Spleen (tissue), 7 donors: ENCODE data around the gene CNP.

ENCODE experiments used
- POLR2A ChIP-seq, 3 donors: fragments of 450-650 bp; IDR thresholded peaks; one replicate each; pipeline ENCODE4 v1.5.1; 2017; ENCODE audit warnings: antibody characterized with exemption in 3 of 3, mild to moderate bottlenecking in 1 of 3
- TF ChIP-seq, protein P1 (sequence below), 11 experiments: fragments of 200-600 bp in 7 of 11; fragments of 450-650 bp in 4 of 11; sonication (generic) in 4 of 11; IDR thresholded peaks in 8 of 11; conservative IDR thresholded peaks in 3 of 11; 1 replicate in 7 of 11; 2 replicates in 4 of 11; pipeline versions ENCODE4 v1.4.0 to v1.8.0; 2016 to 2021; ENCODE audit warnings: antibody characterized with exemption in 11 of 11, inconsistent platforms in 4 of 11, mild to moderate bottlenecking in 1 of 11
- donor health status: DM: no; HTN: no; CAD: no; lungs with moderate emphysema.
- donor health status: DM: no; HTN: no; CAD: no.
- donor health status: DM: no; HTN: no; CAD: no.

- no peak for TF ChIP-seq POLR2A (IDR thresholded peaks at IDR 0.05)
- TF ChIP-seq, protein P1, sequence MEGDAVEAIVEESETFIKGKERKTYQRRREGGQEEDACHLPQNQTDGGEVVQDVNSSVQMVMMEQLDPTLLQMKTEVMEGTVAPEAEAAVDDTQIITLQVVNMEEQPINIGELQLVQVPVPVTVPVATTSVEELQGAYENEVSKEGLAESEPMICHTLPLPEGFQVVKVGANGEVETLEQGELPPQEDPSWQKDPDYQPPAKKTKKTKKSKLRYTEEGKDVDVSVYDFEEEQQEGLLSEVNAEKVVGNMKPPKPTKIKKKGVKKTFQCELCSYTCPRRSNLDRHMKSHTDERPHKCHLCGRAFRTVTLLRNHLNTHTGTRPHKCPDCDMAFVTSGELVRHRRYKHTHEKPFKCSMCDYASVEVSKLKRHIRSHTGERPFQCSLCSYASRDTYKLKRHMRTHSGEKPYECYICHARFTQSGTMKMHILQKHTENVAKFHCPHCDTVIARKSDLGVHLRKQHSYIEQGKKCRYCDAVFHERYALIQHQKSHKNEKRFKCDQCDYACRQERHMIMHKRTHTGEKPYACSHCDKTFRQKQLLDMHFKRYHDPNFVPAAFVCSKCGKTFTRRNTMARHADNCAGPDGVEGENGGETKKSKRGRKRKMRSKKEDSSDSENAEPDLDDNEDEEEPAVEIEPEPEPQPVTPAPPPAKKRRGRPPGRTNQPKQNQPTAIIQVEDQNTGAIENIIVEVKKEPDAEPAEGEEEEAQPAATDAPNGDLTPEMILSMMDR (IDR thresholded peaks at IDR 0.05 in 8 of 11, conservative IDR thresholded peaks at IDR 0.05 in 3 of 11), result no peak
These were observed 17.7 kb upstream of the CNP start for GRCh38 chr17:41948762-41949460.
